K562 (cell line): ENCODE measurements around the gene SLC38A7. TPM values are rescaled to one million over a fixed set of nuclear protein-coding genes. Genes with fewer than 3 reads are reported as not detected.

ENCODE experiments used
- BDP1 ChIP-seq: IDR thresholded peaks from 3 replicates; pipeline ENCODE4 v1.6.1; 2011; ENCODE audit not compliant: insufficient read length, insufficient read depth
- DNMT1 ChIP-seq: fragments of 450-650 bp; IDR thresholded peaks from 2 replicates; pipeline ENCODE4 v1.6.1; 2016; ENCODE audit warnings: antibody characterized with exemption, mild to moderate bottlenecking
- E2F5 ChIP-seq: sonication (generic); formaldehyde crosslinking; IDR thresholded peaks from 2 replicates; pipeline ENCODE4 v1.8.0; 2022; ENCODE audit warnings: mild to moderate bottlenecking, missing genetic modification reagents
- KAT8 ChIP-seq: fragments of 450-650 bp; IDR thresholded peaks from 2 replicates; pipeline ENCODE4 v1.6.1; 2016; ENCODE audit warnings: low read depth, mild to moderate bottlenecking
- MAZ ChIP-seq, 2 experiments: fragments of 450-650 bp in 1 of 2; sonication (generic) in 1 of 2; formaldehyde crosslinking; IDR thresholded peaks in 1 of 2; conservative IDR thresholded peaks in 1 of 2; 2 replicates each; pipeline versions ENCODE4 v1.4.0 to v1.5.0; 2020; ENCODE audit warnings: mild to moderate bottlenecking in 1 of 2, missing genetic modification reagents in 1 of 2
- MECOM ChIP-seq: fragments of 250-450 bp; sonication (Bioruptor Pico); IDR thresholded peaks from 2 replicates; pipeline ENCODE4 v1.8.0; 2022; ENCODE audit warnings: inconsistent platforms
- NFRKB ChIP-seq: fragments of 450-650 bp; IDR thresholded peaks from 2 replicates; pipeline ENCODE4 v1.6.1; 2016; ENCODE audit warnings: low read depth
- NR3C1 ChIP-seq: sonication (generic); formaldehyde crosslinking; IDR thresholded peaks from 2 replicates; pipeline ENCODE4 v1.8.1; 2022; ENCODE audit warnings: missing genetic modification reagents
- PCBP1 ChIP-seq: fragments of 200-400 bp; formaldehyde crosslinking; IDR thresholded peaks from 2 replicates; pipeline ENCODE4 v1.6.1; 2018; ENCODE audit warnings: mild to moderate bottlenecking, low read depth, low read length; ENCODE audit not compliant: poor library complexity, severe bottlenecking
- POLR3A ChIP-seq: IDR thresholded peaks from 2 replicates; pipeline ENCODE4 v1.6.1; 2011; ENCODE audit warnings: borderline replicate concordance, mild to moderate bottlenecking, moderate library complexity; ENCODE audit not compliant: insufficient read length, insufficient read depth; ENCODE audit errors: extremely low read depth
- POLR3G ChIP-seq: IDR thresholded peaks from 2 replicates; pipeline ENCODE4 v1.6.1; 2011; ENCODE audit not compliant: insufficient read length, insufficient replicate concordance; ENCODE audit errors: extremely low read depth
- RBBP5 ChIP-seq: fragments of 200-600 bp; sonication (generic); IDR thresholded peaks from 2 replicates; pipeline ENCODE4 v1.6.1; 2012; ENCODE audit warnings: borderline replicate concordance, mild to moderate bottlenecking, low read length, control low read depth, inconsistent platforms; ENCODE audit not compliant: insufficient read depth, poor library complexity, severe bottlenecking
- RBM22 ChIP-seq: fragments of 200-400 bp; formaldehyde crosslinking; IDR thresholded peaks from 2 replicates; pipeline ENCODE4 v1.6.1; 2018; ENCODE audit warnings: low read length, low read depth; ENCODE audit not compliant: poor library complexity, severe bottlenecking
- SAP30 ChIP-seq: fragments of 200-600 bp; sonication (generic); IDR thresholded peaks from 2 replicates; pipeline ENCODE4 v1.6.1; 2012; ENCODE audit warnings: borderline replicate concordance, low read depth, mild to moderate bottlenecking, moderate library complexity, low read length, control low read depth, inconsistent platforms; ENCODE audit not compliant: insufficient read depth, poor library complexity, severe bottlenecking
- SREBF2 ChIP-seq: sonication (generic); formaldehyde crosslinking; IDR thresholded peaks from 2 replicates; pipeline ENCODE4 v1.4.0; 2020; ENCODE audit warnings: mild to moderate bottlenecking, missing genetic modification reagents
- SUPT5H ChIP-seq: fragments of 450-650 bp; IDR thresholded peaks from 2 replicates; pipeline ENCODE4 v1.6.1; 2016
- YY1 ChIP-seq, 3 experiments: IDR thresholded peaks; 2 replicates each; pipeline ENCODE4 v1.6.1; 2011; ENCODE audit warnings: low read length in 2 of 3, mild to moderate bottlenecking in 2 of 3, moderate library complexity in 2 of 3, borderline replicate concordance in 1 of 3, control low read depth in 1 of 3, low read depth in 1 of 3; ENCODE audit not compliant: insufficient read depth in 3 of 3, insufficient replicate concordance in 2 of 3, control insufficient read depth in 1 of 3, insufficient read length in 1 of 3; ENCODE audit errors: extremely low read depth in 1 of 3
- ZKSCAN1 ChIP-seq: fragments of 150-350 bp; IDR thresholded peaks from 2 replicates; pipeline ENCODE4 v1.6.1; 2016; ENCODE audit warnings: low read depth, low read length
- ZNF212 ChIP-seq: fragments of 450-650 bp; formaldehyde crosslinking; IDR thresholded peaks from 2 replicates; pipeline ENCODE4 v1.4.0; 2020; ENCODE audit warnings: mild to moderate bottlenecking
- ZNF695 ChIP-seq: fragments of 450-650 bp; formaldehyde crosslinking; IDR thresholded peaks from 2 replicates; pipeline ENCODE4 v1.4.0; 2020; ENCODE audit warnings: mild to moderate bottlenecking, moderate library complexity
- ZNF699 ChIP-seq: fragments of 250-450 bp; sonication (Bioruptor Pico); IDR thresholded peaks from 2 replicates; pipeline ENCODE4 v1.8.0; 2021; ENCODE audit warnings: mild to moderate bottlenecking, moderate library complexity; ENCODE audit not compliant: insufficient replicate concordance
- polyA plus RNA-seq, 8 experiments: library from polyadenylated mRNA; depleted of rRNA in 4 of 8; stranded (reverse) in 5 of 8; unstranded in 3 of 8; fragments of >200 nt; fragmentation: Nextera tagmentation in 2 of 8; fragmentation: Illumina TruSeq in 1 of 8; extraction: Ambion mirVana in 2 of 8; extraction: Trizol in 1 of 8; gene quantifications; 2 replicates each; pipeline versions ENCODE4 v1.2.1 to v1.2.3, GENCODE V29; 2011 to 2014; ENCODE audit warnings: inconsistent platforms in 1 of 8, missing spikeins in 1 of 8
- total RNA-seq, 7 experiments: library from RNA; depleted of rRNA in 6 of 7; stranded (reverse); fragments of >200 nt in 6 of 7; fragmentation: Illumina TruSeq in 2 of 7; extraction: Trizol in 2 of 7; gene quantifications; 2 replicates each; pipeline versions ENCODE4 v1.2.1 to v1.2.3, GENCODE V29; 2011 to 2021; ENCODE audit warnings: low replicate concordance in 1 of 7
- TF ChIP-seq, protein P1 (sequence below): fragments of 250-450 bp; sonication (Bioruptor Pico); IDR thresholded peaks from 2 replicates; pipeline ENCODE4 v1.8.0; 2021; ENCODE audit warnings: moderate library complexity, mild to moderate bottlenecking, inconsistent platforms
- TF ChIP-seq, protein P2 (sequence below): sonication (generic); formaldehyde crosslinking; IDR thresholded peaks from 2 replicates; pipeline ENCODE4 v1.8.0; 2022; ENCODE audit warnings: missing genetic modification reagents, mild to moderate bottlenecking, moderate library complexity, borderline replicate concordance

Gene SLC38A7
- total and polyA plus RNA-seq, 9 of the 15 experiments (the other 6 are each of a cell fraction or from before 2014, with no cell fraction given) = 2.7 to 12.2 (median 6.5) TPM

DNA sequence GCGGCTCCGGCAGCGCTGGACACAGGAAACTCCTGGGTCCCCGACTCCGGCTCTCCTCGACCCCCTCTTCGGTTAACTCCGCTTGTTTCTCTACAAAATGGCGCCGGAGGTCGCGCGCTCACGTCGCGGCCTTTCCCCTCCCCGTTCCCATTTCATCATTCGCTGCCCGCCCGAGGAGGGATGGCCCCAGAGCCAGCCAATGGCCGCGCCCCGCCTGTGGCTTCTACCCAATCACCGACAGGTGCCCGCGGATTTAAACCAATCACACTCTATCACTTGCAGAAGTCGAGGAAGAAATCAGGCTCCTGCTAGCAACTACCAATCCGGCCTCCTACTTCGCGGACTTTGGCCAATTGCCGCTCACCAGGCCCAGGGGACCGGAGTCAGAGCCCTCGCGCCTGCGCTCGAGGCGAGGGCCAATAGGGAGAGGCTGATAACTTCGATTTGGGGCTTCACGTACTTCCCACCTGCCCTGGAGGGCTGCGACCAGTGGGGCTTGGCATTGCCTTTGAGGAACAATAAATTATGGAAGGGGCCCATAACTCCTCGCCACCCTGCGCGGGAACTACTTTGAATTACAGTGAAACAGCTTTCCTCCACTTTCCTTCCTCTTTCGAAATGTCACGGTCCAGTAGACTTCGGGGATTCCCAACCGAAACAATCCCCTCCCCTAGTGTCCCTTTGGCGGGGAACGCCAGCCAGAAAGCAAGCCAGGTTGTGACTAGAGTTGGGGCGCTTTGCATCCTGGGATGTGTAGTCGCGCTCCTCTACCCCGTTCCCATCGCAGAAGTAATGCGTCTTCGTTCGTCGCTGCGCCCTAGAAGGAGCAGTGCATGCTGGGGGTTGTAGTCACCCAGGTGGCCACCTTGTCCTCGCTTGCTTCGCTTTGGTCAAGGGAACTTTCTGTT, 54.6 kb downstream of the SLC38A7 start, which contains the start of gene CNOT1 (continued):
- TF ChIP-seq NFRKB = peak; percentile 95
- TF ChIP-seq ZNF695 = no peak
- no peak for TF ChIP-seq ZNF699 (CRISPR knock-in tag)
- TF ChIP-seq YY1 (IDR thresholded peaks at IDR 0.05; ENCODE audit: borderline replicate concordance in 1 of 3, control insufficient read depth in 1 of 3, extremely low read depth in 1 of 3, insufficient read depth in 3 of 3, insufficient read length in 1 of 3, insufficient replicate concordance in 2 of 3, low read depth in 1 of 3, low read length in 2 of 3) = peak; percentile 74 to 97 (median 94)
- TF ChIP-seq E2F5 = no peak
- no peak for TF ChIP-seq NR3C1 (CRISPR knock-in tag)
- TF ChIP-seq PCBP1 = peak; percentile 4
- TF ChIP-seq RBM22 = no peak
- peak; percentile 31 for TF ChIP-seq SAP30
- no peak for TF ChIP-seq DNMT1
- TF ChIP-seq RBBP5 = no peak
- no peak for TF ChIP-seq SREBF2 (CRISPR knock-in tag)
- TF ChIP-seq KAT8 = no peak
- TF ChIP-seq ZKSCAN1 = no peak
- TF ChIP-seq POLR3G = no peak
- peak; percentile 62; the same call in 1 of the 2 replicates for TF ChIP-seq MECOM (CRISPR knock-in tag)
- TF ChIP-seq ZNF212 (CRISPR knock-in tag) = no peak
- TF ChIP-seq POLR3A = no peak
- TF ChIP-seq, protein P1, sequence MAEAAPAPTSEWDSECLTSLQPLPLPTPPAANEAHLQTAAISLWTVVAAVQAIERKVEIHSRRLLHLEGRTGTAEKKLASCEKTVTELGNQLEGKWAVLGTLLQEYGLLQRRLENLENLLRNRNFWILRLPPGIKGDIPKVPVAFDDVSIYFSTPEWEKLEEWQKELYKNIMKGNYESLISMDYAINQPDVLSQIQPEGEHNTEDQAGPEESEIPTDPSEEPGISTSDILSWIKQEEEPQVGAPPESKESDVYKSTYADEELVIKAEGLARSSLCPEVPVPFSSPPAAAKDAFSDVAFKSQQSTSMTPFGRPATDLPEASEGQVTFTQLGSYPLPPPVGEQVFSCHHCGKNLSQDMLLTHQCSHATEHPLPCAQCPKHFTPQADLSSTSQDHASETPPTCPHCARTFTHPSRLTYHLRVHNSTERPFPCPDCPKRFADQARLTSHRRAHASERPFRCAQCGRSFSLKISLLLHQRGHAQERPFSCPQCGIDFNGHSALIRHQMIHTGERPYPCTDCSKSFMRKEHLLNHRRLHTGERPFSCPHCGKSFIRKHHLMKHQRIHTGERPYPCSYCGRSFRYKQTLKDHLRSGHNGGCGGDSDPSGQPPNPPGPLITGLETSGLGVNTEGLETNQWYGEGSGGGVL (CRISPR knock-in tag) = no peak
- TF ChIP-seq, protein P2, sequence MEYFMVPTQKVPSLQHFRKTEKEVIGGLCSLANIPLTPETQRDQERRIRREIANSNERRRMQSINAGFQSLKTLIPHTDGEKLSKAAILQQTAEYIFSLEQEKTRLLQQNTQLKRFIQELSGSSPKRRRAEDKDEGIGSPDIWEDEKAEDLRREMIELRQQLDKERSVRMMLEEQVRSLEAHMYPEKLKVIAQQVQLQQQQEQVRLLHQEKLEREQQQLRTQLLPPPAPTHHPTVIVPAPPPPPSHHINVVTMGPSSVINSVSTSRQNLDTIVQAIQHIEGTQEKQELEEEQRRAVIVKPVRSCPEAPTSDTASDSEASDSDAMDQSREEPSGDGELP (CRISPR knock-in tag) = peak; percentile 53; the same call in 1 of the 2 replicates
- TF ChIP-seq MAZ (CRISPR knock-in tag; conservative IDR thresholded peaks at IDR 0.05 in 1 of 2, IDR thresholded peaks at IDR 0.05 in 1 of 2) = no peak; a peak in 2 of 4 replicates
- TF ChIP-seq SUPT5H = peak; percentile 96
- no peak for TF ChIP-seq BDP1
